ENCODE measurements around the gene FAM185A.

DNA sequence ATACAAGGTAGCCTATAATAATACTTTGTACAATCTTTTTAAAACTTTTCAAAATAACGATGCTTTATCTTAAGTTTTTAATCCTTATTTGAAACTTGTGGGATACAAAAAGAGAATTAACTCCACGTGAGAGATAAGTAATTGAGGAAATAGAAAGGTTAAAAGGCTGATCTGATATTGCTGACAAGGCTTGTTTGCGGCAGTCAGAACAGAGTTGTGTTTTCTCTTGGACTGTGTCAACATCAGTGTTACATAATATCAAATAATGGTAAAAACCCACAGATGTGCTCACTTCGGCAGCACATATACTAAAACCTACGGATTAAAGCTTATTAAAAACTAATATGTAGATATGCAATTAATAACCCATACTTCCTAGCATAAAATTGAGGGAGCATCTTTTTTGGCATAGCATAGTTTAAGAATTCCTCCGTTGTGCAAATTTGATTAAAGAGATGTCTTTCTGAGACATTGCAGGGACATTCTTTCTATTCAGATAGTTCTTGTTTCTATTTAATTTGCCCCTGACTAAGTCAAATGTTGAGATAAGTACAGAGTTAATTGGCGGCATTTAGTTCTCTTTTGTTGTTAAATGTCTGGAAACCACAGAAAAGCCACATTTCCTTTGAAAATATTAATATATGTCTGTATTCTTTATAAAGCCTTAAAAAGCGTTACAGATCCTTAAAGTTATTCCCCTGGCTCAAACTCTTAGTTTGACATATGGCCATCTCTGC lies 63.3 kb downstream of the FAM185A start:
- TF ChIP-seq, protein P1, sequence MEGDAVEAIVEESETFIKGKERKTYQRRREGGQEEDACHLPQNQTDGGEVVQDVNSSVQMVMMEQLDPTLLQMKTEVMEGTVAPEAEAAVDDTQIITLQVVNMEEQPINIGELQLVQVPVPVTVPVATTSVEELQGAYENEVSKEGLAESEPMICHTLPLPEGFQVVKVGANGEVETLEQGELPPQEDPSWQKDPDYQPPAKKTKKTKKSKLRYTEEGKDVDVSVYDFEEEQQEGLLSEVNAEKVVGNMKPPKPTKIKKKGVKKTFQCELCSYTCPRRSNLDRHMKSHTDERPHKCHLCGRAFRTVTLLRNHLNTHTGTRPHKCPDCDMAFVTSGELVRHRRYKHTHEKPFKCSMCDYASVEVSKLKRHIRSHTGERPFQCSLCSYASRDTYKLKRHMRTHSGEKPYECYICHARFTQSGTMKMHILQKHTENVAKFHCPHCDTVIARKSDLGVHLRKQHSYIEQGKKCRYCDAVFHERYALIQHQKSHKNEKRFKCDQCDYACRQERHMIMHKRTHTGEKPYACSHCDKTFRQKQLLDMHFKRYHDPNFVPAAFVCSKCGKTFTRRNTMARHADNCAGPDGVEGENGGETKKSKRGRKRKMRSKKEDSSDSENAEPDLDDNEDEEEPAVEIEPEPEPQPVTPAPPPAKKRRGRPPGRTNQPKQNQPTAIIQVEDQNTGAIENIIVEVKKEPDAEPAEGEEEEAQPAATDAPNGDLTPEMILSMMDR (IDR thresholded peaks at IDR 0.05), result no peak
- no peak for TF ChIP-seq POLR2A (IDR thresholded peaks at IDR 0.05)

Measured in heart left ventricle (tissue), 13 donors.